ENCODE measurements around the gene KLHDC1. TPM values are rescaled to one million over a fixed set of nuclear protein-coding genes. Genes with fewer than 3 reads are reported as not detected.

Gene KLHDC1
- total RNA-seq, 1 experiment from 2014 or later, result 0.98 TPM

GRCh38 chr14:49732896-49733295 is 40.0 kb downstream of the KLHDC1 start:
- Histone ChIP-seq H3K9ac (ENCODE audit: low read length) (no peak overlapping the region), H3K4me3 (replicated peaks in 1 of 2; ENCODE audit: low read depth in 1 of 2, low read length in 2 of 2) (no peak overlapping the region), H3K9me3 (ENCODE audit: control insufficient read depth in 1 of 2, insufficient read depth in 1 of 2, low read depth in 1 of 2, low read length in 2 of 2) (no peaks in the 10 kb centered on the region), H4K20me1 (ENCODE audit: insufficient read depth) (no peaks in the 10 kb centered on the region), H3K4me1 (ENCODE audit: control insufficient read depth in 1 of 2, insufficient read depth in 2 of 2, low read length in 2 of 2) (no peaks in the 10 kb centered on the region), H3K27ac (ENCODE audit: low read depth, low read length) (no peak overlapping the region), H3K36me3 (ENCODE audit: control insufficient read depth in 1 of 2, insufficient read depth in 2 of 2, low read length in 2 of 2) (no peaks in the 10 kb centered on the region), H3K4me2 (ENCODE audit: low read length) (no peak overlapping the region), H3K9me2 (ENCODE audit: insufficient read depth) (no peaks in the 10 kb centered on the region; the same call in 1 of the 2 replicates), H3K27me3 (ENCODE audit: insufficient read depth, low read length) (no peaks in the 10 kb centered on the region), H3K79me2 (ENCODE audit: insufficient read depth, low read length) (no peaks in the 10 kb centered on the region), H2AFZ (ENCODE audit: low read depth, low read length, poor library complexity, severe bottlenecking) (no peak overlapping the region)
- no TSS peak for BruUV-seq (replicated peaks)
- ATAC-seq (no peak), DNase-seq (ENCODE audit: low read depth, low spot score) (no peak)
- intact Hi-C loops (cut with micrococcal nuclease), result no loop called here
- RAD21 ChIA-PET (ENCODE audit: low non-redundant PET in 1 of 2, low total read pairs in 2 of 2, uncharacterized antibody in 2 of 2, unreplicated experiment in 2 of 2), result no interaction called here
- TF ChIP-seq, protein P1, sequence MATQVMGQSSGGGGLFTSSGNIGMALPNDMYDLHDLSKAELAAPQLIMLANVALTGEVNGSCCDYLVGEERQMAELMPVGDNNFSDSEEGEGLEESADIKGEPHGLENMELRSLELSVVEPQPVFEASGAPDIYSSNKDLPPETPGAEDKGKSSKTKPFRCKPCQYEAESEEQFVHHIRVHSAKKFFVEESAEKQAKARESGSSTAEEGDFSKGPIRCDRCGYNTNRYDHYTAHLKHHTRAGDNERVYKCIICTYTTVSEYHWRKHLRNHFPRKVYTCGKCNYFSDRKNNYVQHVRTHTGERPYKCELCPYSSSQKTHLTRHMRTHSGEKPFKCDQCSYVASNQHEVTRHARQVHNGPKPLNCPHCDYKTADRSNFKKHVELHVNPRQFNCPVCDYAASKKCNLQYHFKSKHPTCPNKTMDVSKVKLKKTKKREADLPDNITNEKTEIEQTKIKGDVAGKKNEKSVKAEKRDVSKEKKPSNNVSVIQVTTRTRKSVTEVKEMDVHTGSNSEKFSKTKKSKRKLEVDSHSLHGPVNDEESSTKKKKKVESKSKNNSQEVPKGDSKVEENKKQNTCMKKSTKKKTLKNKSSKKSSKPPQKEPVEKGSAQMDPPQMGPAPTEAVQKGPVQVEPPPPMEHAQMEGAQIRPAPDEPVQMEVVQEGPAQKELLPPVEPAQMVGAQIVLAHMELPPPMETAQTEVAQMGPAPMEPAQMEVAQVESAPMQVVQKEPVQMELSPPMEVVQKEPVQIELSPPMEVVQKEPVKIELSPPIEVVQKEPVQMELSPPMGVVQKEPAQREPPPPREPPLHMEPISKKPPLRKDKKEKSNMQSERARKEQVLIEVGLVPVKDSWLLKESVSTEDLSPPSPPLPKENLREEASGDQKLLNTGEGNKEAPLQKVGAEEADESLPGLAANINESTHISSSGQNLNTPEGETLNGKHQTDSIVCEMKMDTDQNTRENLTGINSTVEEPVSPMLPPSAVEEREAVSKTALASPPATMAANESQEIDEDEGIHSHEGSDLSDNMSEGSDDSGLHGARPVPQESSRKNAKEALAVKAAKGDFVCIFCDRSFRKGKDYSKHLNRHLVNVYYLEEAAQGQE (IDR thresholded peaks at IDR 0.05; ENCODE audit: low read depth), result no peak
- TF ChIP-seq TCF7L2 (IDR thresholded peaks at IDR 0.05; ENCODE audit: borderline replicate concordance, extremely low read depth, insufficient read depth, insufficient read length) (no peak), RAD21 (IDR thresholded peaks at IDR 0.05; ENCODE audit: low read depth) (no peak), EZH2phosphoT487 (IDR thresholded peaks at IDR 0.05; ENCODE audit: borderline replicate concordance) (no peak), ZNF274 (IDR thresholded peaks at IDR 0.05; ENCODE audit: low read depth, low read length) (no peak), CBX3 (IDR thresholded peaks at IDR 0.05; ENCODE audit: low read depth) (no peak), FOSL1 (IDR thresholded peaks at IDR 0.05; ENCODE audit: low read depth) (no peak), SP1 (IDR thresholded peaks at IDR 0.05; ENCODE audit: low read depth) (no peak), CEBPB (IDR thresholded peaks at IDR 0.05; ENCODE audit: low read depth) (no peak), EGR1 (IDR thresholded peaks at IDR 0.05; ENCODE audit: low read depth) (no peak), SRF (IDR thresholded peaks at IDR 0.05; ENCODE audit: low read depth) (no peak), POLR2A (IDR thresholded peaks at IDR 0.05; ENCODE audit: borderline replicate concordance, extremely low read depth, insufficient read depth, insufficient read length) (no peak), JUND (IDR thresholded peaks at IDR 0.05) (no peak), EZH2 (IDR thresholded peaks at IDR 0.05) (no peak), ELF1 (IDR thresholded peaks at IDR 0.05; ENCODE audit: borderline replicate concordance, low read depth) (no peak), SIN3A (IDR thresholded peaks at IDR 0.05; ENCODE audit: low read depth) (no peak)
- TF ChIP-seq, protein P2, sequence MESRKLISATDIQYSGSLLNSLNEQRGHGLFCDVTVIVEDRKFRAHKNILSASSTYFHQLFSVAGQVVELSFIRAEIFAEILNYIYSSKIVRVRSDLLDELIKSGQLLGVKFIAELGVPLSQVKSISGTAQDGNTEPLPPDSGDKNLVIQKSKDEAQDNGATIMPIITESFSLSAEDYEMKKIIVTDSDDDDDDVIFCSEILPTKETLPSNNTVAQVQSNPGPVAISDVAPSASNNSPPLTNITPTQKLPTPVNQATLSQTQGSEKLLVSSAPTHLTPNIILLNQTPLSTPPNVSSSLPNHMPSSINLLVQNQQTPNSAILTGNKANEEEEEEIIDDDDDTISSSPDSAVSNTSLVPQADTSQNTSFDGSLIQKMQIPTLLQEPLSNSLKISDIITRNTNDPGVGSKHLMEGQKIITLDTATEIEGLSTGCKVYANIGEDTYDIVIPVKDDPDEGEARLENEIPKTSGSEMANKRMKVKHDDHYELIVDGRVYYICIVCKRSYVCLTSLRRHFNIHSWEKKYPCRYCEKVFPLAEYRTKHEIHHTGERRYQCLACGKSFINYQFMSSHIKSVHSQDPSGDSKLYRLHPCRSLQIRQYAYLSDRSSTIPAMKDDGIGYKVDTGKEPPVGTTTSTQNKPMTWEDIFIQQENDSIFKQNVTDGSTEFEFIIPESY (IDR thresholded peaks at IDR 0.05; ENCODE audit: extremely low read depth, insufficient replicate concordance, low read length), result no peak
- TF ChIP-seq, protein P3, sequence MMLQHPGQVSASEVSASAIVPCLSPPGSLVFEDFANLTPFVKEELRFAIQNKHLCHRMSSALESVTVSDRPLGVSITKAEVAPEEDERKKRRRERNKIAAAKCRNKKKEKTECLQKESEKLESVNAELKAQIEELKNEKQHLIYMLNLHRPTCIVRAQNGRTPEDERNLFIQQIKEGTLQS (IDR thresholded peaks at IDR 0.05), result no peak
- POLR2A ChIA-PET, result no interaction called here
- CTCF ChIA-PET, result no interaction called here

Measured in HCT116 (cell line).